Pancreas (tissue), 10 donors: ENCODE data around the gene SNX9. TPM values are rescaled to one million over a fixed set of nuclear protein-coding genes. Genes with fewer than 3 reads are reported as not detected.
"Not testable (repeated sequence)": the region's sequence is repeated elsewhere in the genome, so short reads cannot be mapped to it uniquely, and the experiment has no call there.

Source experiments
- ATAC-seq, 4 donors: fragments of 200-7000 bp; cut with Tn5 transposase; one replicate each; pipeline versions ENCODE4 v1.8.0 to v1.9.1; 2020; ENCODE audit warnings: mild to moderate bottlenecking in 4 of 4, moderate library complexity in 4 of 4
- DNase-seq, 6 donors: peaks; one replicate each; pipeline ENCODE4 v3.0.0-alpha.2; 2020
- FAIRE-seq: peaks from 2 replicates; lab custom pipeline; 2012; peaks lifted over from hg19 to GRCh38; lab: Jason Lieb, UNC
- H3K27ac ChIP-seq, 4 donors: fragments of 200-600 bp; sonication (generic); 1 replicate in 3 of 4; 2 replicates in 1 of 4; pipeline versions ENCODE4 v1.5.0 to v1.8.0; 2020
- H3K27me3 ChIP-seq, 4 donors: fragments of 200-600 bp; one replicate each; pipeline ENCODE4 v1.8.0; 2021
- H3K36me3 ChIP-seq, 3 donors: fragments of 200-600 bp; sonication (generic) in 1 of 3; one replicate each; pipeline versions ENCODE4 v1.5.0 to v1.8.0; 2020 to 2021
- H3K4me1 ChIP-seq, 3 donors: fragments of 200-600 bp; one replicate each; pipeline ENCODE4 v1.8.0; 2021
- H3K4me3 ChIP-seq, 4 donors: fragments of 200-600 bp; sonication (generic) in 2 of 4; one replicate each; pipeline versions ENCODE4 v1.5.0 to v1.8.0; 2020 to 2021
- H3K9me3 ChIP-seq, 4 donors: fragments of 200-600 bp; one replicate each; pipeline ENCODE4 v1.8.0; 2021
- CTCF ChIP-seq, 4 donors: fragments of 200-600 bp; sonication (generic) in 3 of 4; IDR thresholded peaks; one replicate each; pipeline versions ENCODE4 v1.5.0 to v1.8.0; 2021; ENCODE audit warnings: antibody characterized with exemption in 4 of 4
- WGBS, 2 donors: extraction: QIAGEN DNeasy Blood & Tissue Kit; methylation state at CpG; one replicate each; pipeline ENCODE4 v1.1.7; 2013; 5-methylcytosine and 5-hydroxymethylcytosine counted together
- intact Hi-C, 3 donors: fragments of 100-400 bp; cut with DNase I; formaldehyde crosslinking; loops; one replicate each; pipeline versions ENCODE4 v1.11.1 to v1.14.2; 2022
- polyA plus RNA-seq, 2 donors: library from polyadenylated mRNA; stranded (reverse); fragments of 200-250 nt; gene quantifications; one replicate each; pipeline ENCODE4 v1.2.3, GENCODE V29; 2013
- total RNA-seq, 6 donors: library from RNA; stranded (reverse); fragmentation: NEBNext Ultra II Directional in 4 of 6; extraction: Animal tissue kit (Norgen Biotek cat#: 25700) in 4 of 6; gene quantifications; one replicate each; pipeline versions ENCODE4 v1.2.1 to v1.2.4, GENCODE V29; 2021 to 2023
- donor health status: healthy with polysubstance abuse.
- donor health status: DM: no; HTN: no; CAD: no; lungs with moderate emphysema.
- donor health status: DM: no; HTN: no; CAD: no.
- donor health status: control.
- donor health status: control.
- donor health status: Bipolar disorder and iron deficiency.
- donor health status: DM: yes; HTN: yes; CAD: no.
- donor health status: DM: no; HTN: no; CAD: no.
- donor health status: DM: no; HTN: no; CAD: no.
- donor health status: DM: yes; HTN: yes; CAD: no.

The SNX9 gene
- total and polyA plus RNA-seq, 8 donors, result 14.2 to 27.4 (median 16.2) TPM

GRCh38 chr6:157895585-157895984, 72.5 kb downstream of the SNX9 start:
- FAIRE-seq (no peak), DNase-seq (no peak), ATAC-seq (no peak)
- H3K27ac ChIP-seq, result no peak overlapping the region
- H3K27me3 ChIP-seq, result no peaks in the 10 kb centered on the region
- 94 to 95% methylated on average over 3 of the region's 3 CpGs for WGBS, 2 donors
- H3K9me3 ChIP-seq, result no peaks in the 10 kb centered on the region
- no peaks in the 10 kb centered on the region for H3K4me1 ChIP-seq
- intact Hi-C loops, result no loop called here
- no peak for TF ChIP-seq CTCF (IDR thresholded peaks at IDR 0.05)
- no peak overlapping the region for H3K4me3 ChIP-seq
- peaks cover 0 to 6% (median 0%) of the 10 kb centered on the region in 3 donors for H3K36me3 ChIP-seq

GRCh38 chr6:157896932-157897331, 73.9 kb downstream of the SNX9 start:
- 95 to 98% methylated on average over 4 of the region's 4 CpGs for WGBS, 2 donors
- Histone ChIP-seq H3K27me3 (no peaks in the 10 kb centered on the region), H3K4me3 (no peak overlapping the region), H3K36me3 (peaks cover 0 to 6% (median 0%) of the 10 kb centered on the region in 3 donors), H3K9me3 (no peaks in the 10 kb centered on the region), H3K4me1 (no peaks in the 10 kb centered on the region), H3K27ac (no peak overlapping the region)
- no peak for TF ChIP-seq CTCF (IDR thresholded peaks at IDR 0.05)
- no peak for FAIRE-seq
- no peak for ATAC-seq
- no peak for DNase-seq
- intact Hi-C loops, result no loop called here

GRCh38 chr6:157898169-157898568, 75.1 kb downstream of the SNX9 start:
- FAIRE-seq (no peak), DNase-seq (no peak), ATAC-seq (no peak)
- H3K4me1 ChIP-seq, result no peaks in the 10 kb centered on the region
- 78% methylated on average over 7 of the region's 7 CpGs for WGBS, 2 donors
- intact Hi-C loops, result no loop called here
- H3K36me3 ChIP-seq, result peaks cover 0 to 10% (median 0%) of the 10 kb centered on the region in 3 donors
- no peak for TF ChIP-seq CTCF (IDR thresholded peaks at IDR 0.05)
- no peak overlapping the region for H3K27ac ChIP-seq
- no peak overlapping the region for H3K4me3 ChIP-seq
- H3K27me3 ChIP-seq, result no peaks in the 10 kb centered on the region
- H3K9me3 ChIP-seq, result no peaks in the 10 kb centered on the region

DNA sequence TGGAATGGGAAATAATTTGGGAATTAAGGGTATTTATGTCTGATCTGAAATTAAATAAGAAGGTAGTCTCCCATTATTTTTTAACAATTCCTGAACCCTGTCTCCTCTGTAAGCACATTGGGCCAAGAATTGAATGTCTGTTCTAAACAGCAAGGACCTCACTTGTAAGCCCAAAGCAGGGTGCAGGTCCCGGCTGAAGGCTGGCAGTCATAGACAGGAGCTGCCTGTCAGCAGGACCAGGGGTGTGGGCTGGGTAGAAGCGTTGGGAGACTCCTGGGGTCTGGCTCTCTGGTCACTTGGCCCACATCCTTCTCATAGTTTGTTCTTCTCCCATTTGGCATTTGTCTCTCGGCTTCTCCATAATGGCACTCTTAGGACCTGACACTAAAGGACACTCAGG, 75.6 kb downstream of the SNX9 start:
- ATAC-seq, result no peak
- peaks cover 0 to 10% (median 0%) of the 10 kb centered on the region in 3 donors for H3K36me3 ChIP-seq
- no peak overlapping the region for H3K27ac ChIP-seq
- no peaks in the 10 kb centered on the region for H3K4me1 ChIP-seq
- H3K4me3 ChIP-seq, result no peak overlapping the region
- intact Hi-C loops, result no loop called here
- no peaks in the 10 kb centered on the region for H3K27me3 ChIP-seq
- no peak for FAIRE-seq
- no peaks in the 10 kb centered on the region for H3K9me3 ChIP-seq
- no peak for DNase-seq
- 81 to 91% methylated on average over 3 of the region's 3 CpGs for WGBS, 2 donors
- TF ChIP-seq CTCF (IDR thresholded peaks at IDR 0.05), result no peak

DNA sequence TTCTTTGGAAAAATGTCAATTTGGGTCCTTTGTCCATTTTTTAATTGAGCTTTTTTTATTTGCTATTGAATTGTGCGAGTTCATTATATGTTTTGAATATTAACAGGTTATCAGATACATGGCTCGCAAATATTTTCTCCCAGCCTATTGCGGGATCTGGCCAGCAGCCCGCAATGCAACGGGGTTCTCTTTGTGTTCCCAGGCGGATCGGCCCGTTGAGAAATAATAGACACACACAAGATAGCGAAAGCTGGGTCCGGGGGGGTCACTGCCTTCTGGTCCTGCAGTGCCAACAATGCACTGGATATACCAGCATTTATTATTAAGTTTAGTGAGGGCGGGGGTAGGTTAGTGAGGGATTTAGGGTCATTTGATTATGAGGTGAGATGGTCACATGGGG, 77.2 kb downstream of the SNX9 start:
- FAIRE-seq, H3K4me1 ChIP-seq, H3K9me3 ChIP-seq, H3K27ac ChIP-seq, DNase-seq, H3K27me3 ChIP-seq, intact Hi-C loops, ATAC-seq, H3K4me3 ChIP-seq, H3K36me3 ChIP-seq: not testable (repeated sequence)
- 44 to 56% methylated on average over 10 of the region's 11 CpGs for WGBS, 2 donors

DNA sequence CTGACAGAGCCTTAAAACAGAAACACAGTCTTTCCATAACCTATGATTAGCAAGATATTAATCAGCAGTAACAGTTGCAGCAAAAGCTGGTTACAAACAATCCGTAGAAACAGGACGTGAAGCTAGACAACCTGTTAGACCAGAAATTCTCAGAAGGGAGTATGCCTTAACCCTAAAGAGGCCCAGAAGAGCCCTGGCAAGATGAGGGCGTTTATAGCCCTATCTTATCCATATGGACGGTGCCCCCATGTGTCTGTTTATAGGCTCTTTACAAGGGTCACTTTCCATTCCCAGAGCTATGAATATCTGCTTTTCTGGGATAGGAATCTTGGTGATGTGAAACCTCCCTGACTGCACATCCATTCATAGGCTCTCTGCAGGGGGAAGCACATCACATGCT, 77.7 kb downstream of the SNX9 start:
- H3K4me1 ChIP-seq, intact Hi-C loops, FAIRE-seq, H3K36me3 ChIP-seq, H3K4me3 ChIP-seq, H3K27me3 ChIP-seq, H3K27ac ChIP-seq, ATAC-seq, H3K9me3 ChIP-seq, DNase-seq: not testable (repeated sequence)
- WGBS, 2 donors, result 39 to 41% methylated on average over 4 of the region's 4 CpGs
